Measurements from ENCODE around the gene CENPX. TPM values are rescaled to one million over a fixed set of nuclear protein-coding genes. Genes with fewer than 3 reads are reported as not detected.
A peak's percentile ranks its signal among the peaks of the same experiment; 100 is the strongest.

CENPX gene
- total RNA-seq, 1 donor: 18.8 TPM

DNA sequence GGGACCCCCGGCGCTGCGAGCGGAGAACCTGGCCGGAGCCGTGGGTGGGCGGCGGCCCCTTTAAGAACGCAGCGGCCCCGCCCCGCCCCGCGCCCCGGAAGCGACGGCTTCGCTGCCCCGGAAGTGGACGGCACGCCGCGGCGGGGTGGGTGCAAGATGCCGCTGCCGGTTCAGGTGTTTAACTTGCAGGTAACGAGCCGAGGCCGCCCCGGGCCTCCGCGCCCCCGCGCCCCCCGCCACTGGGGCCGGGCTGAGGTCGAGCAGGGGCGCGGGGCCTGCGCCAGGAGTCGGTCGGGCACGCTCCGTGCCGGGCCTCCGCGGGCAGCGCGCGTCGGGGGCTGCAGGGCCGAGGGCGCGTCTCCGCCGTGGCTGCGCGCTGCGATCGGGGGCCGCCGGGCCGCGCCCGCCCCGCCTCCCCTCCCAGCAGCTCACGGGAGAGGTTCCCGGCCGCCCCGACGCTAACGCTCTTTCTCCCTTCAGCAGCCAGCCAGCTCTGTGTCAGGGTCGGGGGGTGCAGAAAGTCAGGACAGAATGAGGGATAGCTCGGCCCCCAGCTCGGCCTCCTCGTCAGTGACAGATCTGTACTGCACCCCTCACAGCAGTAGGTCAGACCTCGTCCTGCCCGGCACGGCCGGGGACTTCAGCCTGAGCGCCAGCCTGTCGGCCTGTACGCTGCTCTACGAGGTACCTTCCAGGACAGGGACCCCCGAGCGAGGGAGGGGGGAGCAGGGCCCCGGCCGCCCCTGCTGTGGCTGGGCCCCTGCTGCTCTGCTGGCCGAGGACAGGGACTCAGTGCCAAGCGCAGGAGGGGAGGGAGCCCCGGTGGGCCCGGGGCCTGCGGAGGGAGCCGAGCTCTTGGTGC lies 29.3 kb upstream of the CENPX start, which contains the start of the genes GPS1 and RFNG:
Gene GPS1 (plus strand): TSS at position 123 of the 862 bp plus-strand sequence. CDS start 34 bp downstream, at position 157.
Gene RFNG (minus strand): TSS at position 36 of the 862 bp plus-strand sequence. CDS start 45 bp downstream, outside the sequence.
- Histone ChIP-seq H3K79me2 (ENCODE audit: insufficient read depth, low read length) (peaks cover 46% of the 10 kb centered on the region), H3K27me3 (ENCODE audit: insufficient read depth, low read length) (no peaks in the 10 kb centered on the region), H3K4me1 (ENCODE audit: insufficient read depth, low read length) (peaks cover 12% of the 10 kb centered on the region), H3K4me2 (ENCODE audit: insufficient read depth, low read length) (peak within 1 kb of the TSS; percentile 81), H3K27ac (ENCODE audit: low read depth, low read length) (peak within 1 kb of the TSS; percentile 37), H2AFZ (ENCODE audit: low read length) (peak within 1 kb of the TSS; percentile 17), H3K9me3 (ENCODE audit: low read depth, low read length) (no peaks in the 10 kb centered on the region), H4K20me1 (ENCODE audit: insufficient read depth, low read length) (peaks cover 4% of the 10 kb centered on the region), H3K36me3 (ENCODE audit: insufficient read depth, low read length) (peaks cover 45% of the 10 kb centered on the region), H3K4me3 (ENCODE audit: insufficient read depth, low read length) (peak within 1 kb of the TSS; percentile 91)
- TF ChIP-seq, protein P1, sequence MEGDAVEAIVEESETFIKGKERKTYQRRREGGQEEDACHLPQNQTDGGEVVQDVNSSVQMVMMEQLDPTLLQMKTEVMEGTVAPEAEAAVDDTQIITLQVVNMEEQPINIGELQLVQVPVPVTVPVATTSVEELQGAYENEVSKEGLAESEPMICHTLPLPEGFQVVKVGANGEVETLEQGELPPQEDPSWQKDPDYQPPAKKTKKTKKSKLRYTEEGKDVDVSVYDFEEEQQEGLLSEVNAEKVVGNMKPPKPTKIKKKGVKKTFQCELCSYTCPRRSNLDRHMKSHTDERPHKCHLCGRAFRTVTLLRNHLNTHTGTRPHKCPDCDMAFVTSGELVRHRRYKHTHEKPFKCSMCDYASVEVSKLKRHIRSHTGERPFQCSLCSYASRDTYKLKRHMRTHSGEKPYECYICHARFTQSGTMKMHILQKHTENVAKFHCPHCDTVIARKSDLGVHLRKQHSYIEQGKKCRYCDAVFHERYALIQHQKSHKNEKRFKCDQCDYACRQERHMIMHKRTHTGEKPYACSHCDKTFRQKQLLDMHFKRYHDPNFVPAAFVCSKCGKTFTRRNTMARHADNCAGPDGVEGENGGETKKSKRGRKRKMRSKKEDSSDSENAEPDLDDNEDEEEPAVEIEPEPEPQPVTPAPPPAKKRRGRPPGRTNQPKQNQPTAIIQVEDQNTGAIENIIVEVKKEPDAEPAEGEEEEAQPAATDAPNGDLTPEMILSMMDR (IDR thresholded peaks at IDR 0.05; ENCODE audit: extremely low read depth, low read depth, low read length): no peak
- peak; percentile 100 for DNase-seq (ENCODE audit: insufficient read length, low spot score, missing footprints)

DNA sequence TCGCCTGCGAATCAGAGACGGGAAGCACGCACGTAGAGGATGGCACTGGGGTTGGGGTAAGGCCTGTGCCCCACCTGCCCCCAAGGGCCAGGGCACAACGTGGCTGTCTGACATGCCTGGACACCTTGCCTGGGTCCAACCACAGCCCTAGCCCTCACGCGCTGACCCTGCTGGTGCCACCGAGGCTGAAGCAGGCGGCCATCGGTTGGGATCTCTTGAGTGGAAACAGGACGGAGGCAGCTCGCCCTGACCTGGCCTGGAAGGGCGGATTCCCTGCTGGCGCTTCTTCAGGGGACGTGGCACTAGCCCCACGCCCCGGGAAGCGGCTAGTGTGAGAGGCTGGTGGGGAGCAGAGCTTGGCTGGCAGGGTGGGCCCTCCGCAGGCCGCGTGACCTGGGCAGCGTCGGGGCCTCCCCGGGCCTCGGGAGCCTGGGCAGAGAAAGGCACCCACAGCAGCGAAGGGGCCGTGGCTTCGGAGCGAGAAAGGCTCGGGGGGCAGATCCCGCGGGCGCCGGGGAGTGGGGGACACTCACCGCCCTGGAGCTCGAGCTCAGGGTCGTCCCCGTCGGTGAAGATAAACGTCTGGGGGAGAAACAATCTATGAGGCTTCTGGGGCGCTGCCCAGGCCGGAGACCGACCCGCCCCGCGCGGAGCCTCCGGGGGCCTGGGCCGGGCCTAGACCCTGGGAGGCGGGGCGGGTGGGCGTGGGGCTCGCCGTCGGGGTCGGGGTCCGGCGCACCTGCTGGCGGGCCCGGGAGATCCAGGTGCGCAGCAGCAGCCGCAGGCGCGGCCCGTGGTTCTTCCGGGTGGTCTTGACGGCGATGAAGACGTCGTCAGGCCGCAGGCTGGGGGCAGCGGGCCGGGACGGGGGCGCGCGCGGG lies 28.3 kb upstream of the CENPX start:
- H2AFZ ChIP-seq (ENCODE audit: low read length): peak overlapping the region; percentile 17
- peak; percentile 96 for DNase-seq (ENCODE audit: insufficient read length, low spot score, missing footprints)

DNA sequence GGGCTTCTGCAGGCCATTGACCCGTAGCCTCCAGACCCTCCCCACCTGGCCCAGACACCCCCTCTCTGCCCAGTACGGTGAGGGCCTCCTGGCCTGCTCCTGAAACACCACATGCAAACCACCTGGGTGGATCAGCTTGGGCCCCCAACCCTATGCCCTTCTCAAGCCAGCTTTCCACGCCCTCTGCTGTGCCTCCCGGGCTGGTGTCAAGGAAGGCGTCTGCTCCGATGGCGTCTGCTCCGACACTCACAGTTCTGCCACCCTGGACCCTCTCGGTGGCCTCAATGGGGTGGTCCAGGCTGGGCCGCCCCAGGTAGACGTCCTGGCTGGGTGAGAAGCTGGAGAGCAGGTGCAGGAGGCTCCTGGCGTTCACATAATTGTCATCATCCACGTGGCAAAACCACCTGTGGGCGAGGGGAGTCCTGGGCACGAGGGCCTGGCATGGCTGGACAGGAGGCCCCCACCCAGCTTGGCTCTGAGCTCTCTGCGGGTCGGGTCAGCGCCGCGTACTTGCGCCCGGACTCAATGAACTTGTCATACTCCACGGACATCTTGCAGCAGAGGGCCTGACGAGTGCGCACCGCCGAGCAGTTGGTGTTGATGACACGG lies 27.6 kb upstream of the CENPX start:
- Histone ChIP-seq H3K4me1 (ENCODE audit: insufficient read depth, low read length) (peaks cover 12% of the 10 kb centered on the region), H2AFZ (ENCODE audit: low read length) (peak overlapping the region; percentile 17), H3K79me2 (ENCODE audit: insufficient read depth, low read length) (peaks cover 46% of the 10 kb centered on the region), H3K27me3 (ENCODE audit: insufficient read depth, low read length) (no peaks in the 10 kb centered on the region), H3K27ac (ENCODE audit: low read depth, low read length) (peak overlapping the region; percentile 7), H4K20me1 (ENCODE audit: insufficient read depth, low read length) (peaks cover 4% of the 10 kb centered on the region), H3K4me2 (ENCODE audit: insufficient read depth, low read length) (peak overlapping the region; percentile 69), H3K36me3 (ENCODE audit: insufficient read depth, low read length) (peaks cover 45% of the 10 kb centered on the region), H3K9me3 (ENCODE audit: low read depth, low read length) (no peaks in the 10 kb centered on the region), H3K4me3 (ENCODE audit: insufficient read depth, low read length) (peak overlapping the region; percentile 91)
- TF ChIP-seq, protein P1 (IDR thresholded peaks at IDR 0.05; ENCODE audit: extremely low read depth, low read depth, low read length): no peak
- DNase-seq (ENCODE audit: insufficient read length, low spot score, missing footprints): peak; percentile 84

More for the DNA sequence above, 28.3 kb upstream of the CENPX start:
- no peaks in the 10 kb centered on the region for H3K9me3 ChIP-seq (ENCODE audit: low read depth, low read length)
- H3K4me2 ChIP-seq (ENCODE audit: insufficient read depth, low read length): peak overlapping the region; percentile 69
- peaks cover 4% of the 10 kb centered on the region for H4K20me1 ChIP-seq (ENCODE audit: insufficient read depth, low read length)
- peaks cover 12% of the 10 kb centered on the region for H3K4me1 ChIP-seq (ENCODE audit: insufficient read depth, low read length)
- peak overlapping the region; percentile 7 for H3K27ac ChIP-seq (ENCODE audit: low read depth, low read length)
- TF ChIP-seq, protein P1 (IDR thresholded peaks at IDR 0.05; ENCODE audit: extremely low read depth, low read depth, low read length): no peak
- peaks cover 45% of the 10 kb centered on the region for H3K36me3 ChIP-seq (ENCODE audit: insufficient read depth, low read length)
- H3K27me3 ChIP-seq (ENCODE audit: insufficient read depth, low read length): no peaks in the 10 kb centered on the region
- H3K79me2 ChIP-seq (ENCODE audit: insufficient read depth, low read length): peaks cover 46% of the 10 kb centered on the region
- peak overlapping the region; percentile 91 for H3K4me3 ChIP-seq (ENCODE audit: insufficient read depth, low read length)

Measured in osteoblast (primary cell).